Osteocyte (in vitro differentiated cells): ENCODE measurements around the gene SH3BP4. TPM values are rescaled to one million over a fixed set of nuclear protein-coding genes. Genes with fewer than 3 reads are reported as not detected.
A peak's percentile ranks its signal among the peaks of the same experiment; 100 is the strongest.

Experiments used
- DNase-seq: peaks from one replicate; pipeline ENCODE4 v3.0.0; 2021; ENCODE audit warnings: mixed read lengths; ENCODE audit not compliant: unreplicated experiment; ENCODE audit errors: extremely low spot score
- H3K27ac Mint-ChIP-seq: one replicate; pipeline ENCODE4 v1.8.0; 2021; ENCODE audit warnings: mild to moderate bottlenecking, mixed read lengths; ENCODE audit not compliant: unreplicated experiment
- H3K27me3 Mint-ChIP-seq: one replicate; pipeline ENCODE4 v1.8.0; 2021; ENCODE audit warnings: mixed read lengths; ENCODE audit not compliant: unreplicated experiment
- H3K36me3 Mint-ChIP-seq: one replicate; pipeline ENCODE4 v1.8.0; 2021; ENCODE audit warnings: mixed read lengths; ENCODE audit not compliant: unreplicated experiment
- H3K4me1 Mint-ChIP-seq: one replicate; pipeline ENCODE4 v1.8.0; 2021; ENCODE audit warnings: mixed read lengths; ENCODE audit not compliant: unreplicated experiment
- H3K4me3 Mint-ChIP-seq: one replicate; pipeline ENCODE4 v1.8.0; 2021; ENCODE audit warnings: mild to moderate bottlenecking, moderate library complexity, mixed read lengths; ENCODE audit not compliant: unreplicated experiment
- H3K9me3 Mint-ChIP-seq: one replicate; pipeline ENCODE4 v1.8.0; 2021; ENCODE audit warnings: mixed read lengths; ENCODE audit not compliant: unreplicated experiment
- CTCF ChIP-seq: fragments of 200-600 bp; sonication (generic); IDR thresholded peaks from 2 replicates; pipeline ENCODE4 v1.5.0; 2021; ENCODE audit warnings: antibody characterized with exemption, mild to moderate bottlenecking, moderate library complexity
- total RNA-seq: library from RNA; stranded (reverse); gene quantifications from 2 replicates; pipeline ENCODE4 v1.2.1, GENCODE V29; 2021

Gene SH3BP4
- total RNA-seq, 1 donor from 2014 or later, result 60.1 TPM

GRCh38 chr2:235096447-235096846 is 144.6 kb downstream of the SH3BP4 start:
- no peak for TF ChIP-seq CTCF
- DNase-seq, result no peak
- peaks cover 31% of the 10 kb centered on the region for H3K4me1 Mint-ChIP-seq
- peaks cover 1% of the 10 kb centered on the region for H3K36me3 Mint-ChIP-seq
- H3K27me3 Mint-ChIP-seq, result no peaks in the 10 kb centered on the region
- no peaks in the 10 kb centered on the region for H3K9me3 Mint-ChIP-seq
- H3K27ac Mint-ChIP-seq, result no peak overlapping the region
- no peak overlapping the region for H3K4me3 Mint-ChIP-seq

- H3K27me3 Mint-ChIP-seq, result no peaks in the 10 kb centered on the region
- no peak for TF ChIP-seq CTCF
- no peak overlapping the region for H3K27ac Mint-ChIP-seq
- no peak overlapping the region for H3K4me3 Mint-ChIP-seq
- H3K36me3 Mint-ChIP-seq, result peaks cover 1% of the 10 kb centered on the region
- H3K4me1 Mint-ChIP-seq, result peaks cover 31% of the 10 kb centered on the region
- no peaks in the 10 kb centered on the region for H3K9me3 Mint-ChIP-seq
- peak; percentile 51 for DNase-seq
Measured at GRCh38 chr2:235097196-235097595, 145.4 kb downstream of the SH3BP4 start.

- H3K27ac Mint-ChIP-seq, result no peak overlapping the region
- no peaks in the 10 kb centered on the region for H3K27me3 Mint-ChIP-seq
Measured at GRCh38 chr2:235098269-235098668, 146.5 kb downstream of the SH3BP4 start.

GRCh38 chr2:235098736-235099494 is 147.1 kb downstream of the SH3BP4 start:
- peak; percentile 57 for DNase-seq
- peaks cover 40% of the 10 kb centered on the region for H3K4me1 Mint-ChIP-seq
- H3K36me3 Mint-ChIP-seq, result no peaks in the 10 kb centered on the region
- peak overlapping the region; percentile 39 for H3K27ac Mint-ChIP-seq
- H3K9me3 Mint-ChIP-seq, result no peaks in the 10 kb centered on the region
- no peak for TF ChIP-seq CTCF
- no peaks in the 10 kb centered on the region for H3K27me3 Mint-ChIP-seq
- no peak overlapping the region for H3K4me3 Mint-ChIP-seq

More at GRCh38 chr2:235098269-235098668, 146.5 kb downstream of the SH3BP4 start:
- H3K4me1 Mint-ChIP-seq, result peaks cover 39% of the 10 kb centered on the region
- H3K36me3 Mint-ChIP-seq, result no peaks in the 10 kb centered on the region
- DNase-seq, result peak; percentile 7
- H3K9me3 Mint-ChIP-seq, result no peaks in the 10 kb centered on the region
- TF ChIP-seq CTCF, result no peak
- no peak overlapping the region for H3K4me3 Mint-ChIP-seq

- Mint-ChIP-seq H3K4me3 (no peak overlapping the region), H3K36me3 (no peaks in the 10 kb centered on the region), H3K27me3 (peaks cover 3% of the 10 kb centered on the region), H3K4me1 (peaks cover 49% of the 10 kb centered on the region), H3K27ac (no peak overlapping the region), H3K9me3 (no peaks in the 10 kb centered on the region)
- peak; percentile 63 for DNase-seq
- TF ChIP-seq CTCF, result no peak
Measured at GRCh38 chr2:235102896-235103295, 151.1 kb downstream of the SH3BP4 start.
